GM12873 (cell line): ENCODE measurements around the gene RIOK2.

Experiments
- CTCF ChIP-seq: IDR thresholded peaks from 2 replicates; pipeline ENCODE4 v1.5.1; 2012; ENCODE audit warnings: low read depth, mild to moderate bottlenecking, moderate library complexity, low read length, control low read depth; ENCODE audit not compliant: insufficient read depth; ENCODE audit errors: missing control alignments

RIOK2 gene

GRCh38 chr5:97135868-97136267 is 47.2 kb downstream of the RIOK2 start:
- no peak for TF ChIP-seq CTCF

- no peak for TF ChIP-seq CTCF
Observed at GRCh38 chr5:97134634-97135033, 48.4 kb downstream of the RIOK2 start.

GRCh38 chr5:97133101-97133500 is 49.9 kb downstream of the RIOK2 start:
- TF ChIP-seq CTCF: no peak

GRCh38 chr5:97131921-97132320 is 51.1 kb downstream of the RIOK2 start:
- no peak for TF ChIP-seq CTCF

GRCh38 chr5:97131139-97131710 is 51.8 kb downstream of the RIOK2 start:
- no peak for TF ChIP-seq CTCF

- TF ChIP-seq CTCF: no peak
Observed at GRCh38 chr5:97127727-97128126, 55.3 kb downstream of the RIOK2 start.

GRCh38 chr5:97125125-97125683 is 57.8 kb downstream of the RIOK2 start:
- no peak for TF ChIP-seq CTCF
